EH (cell line): ENCODE data around the gene VWA5A.
"Not testable (repeated sequence)": the region's sequence is repeated elsewhere in the genome, so short reads cannot be mapped to it uniquely, and the experiment has no call there.

Source experiments
- DNase-seq: peaks from one replicate; pipeline ENCODE4 v3.0.0-alpha.2; 2015; ENCODE audit warnings: low read depth

Gene VWA5A

GRCh38 chr11:124093330-124093729, 21.9 kb upstream of the VWA5A start:
- DNase-seq, result no peak

GRCh38 chr11:124094731-124095130, 20.5 kb upstream of the VWA5A start:
- no peak for DNase-seq

- no peak for DNase-seq
These were observed 18.9 kb upstream of the VWA5A start for GRCh38 chr11:124096364-124096763.

- DNase-seq, result no peak
These were observed 17.1 kb upstream of the VWA5A start for GRCh38 chr11:124098141-124098540.

GRCh38 chr11:124101737-124102136, 13.5 kb upstream of the VWA5A start:
- no peak for DNase-seq

- peak; percentile 4 for DNase-seq
These were observed 7.1 kb upstream of the VWA5A start for GRCh38 chr11:124108156-124108555.

GRCh38 chr11:124109377-124109776, 5.9 kb upstream of the VWA5A start:
- no peak for DNase-seq

- no peak for DNase-seq
These were observed 5.0 kb upstream of the VWA5A start for GRCh38 chr11:124110201-124110600.

GRCh38 chr11:124113890-124114289, 1.4 kb upstream of the VWA5A start:
- peak; percentile 1 for DNase-seq

GRCh38 chr11:124115782-124116616, 749 bp downstream of the VWA5A start:
- no peak for DNase-seq

- DNase-seq, result no peak
These were observed 3.9 kb downstream of the VWA5A start for GRCh38 chr11:124119103-124119502.

- DNase-seq, result no peak
These were observed 5.6 kb downstream of the VWA5A start for GRCh38 chr11:124120891-124121290.

- no peak for DNase-seq
These were observed 6.9 kb downstream of the VWA5A start for GRCh38 chr11:124122123-124122522.

GRCh38 chr11:124123622-124124021, 8.4 kb downstream of the VWA5A start:
- no peak for DNase-seq

- not testable (repeated sequence) for DNase-seq
These were observed 11.9 kb downstream of the VWA5A start for GRCh38 chr11:124127134-124127533.

GRCh38 chr11:124143034-124143433, 27.8 kb downstream of the VWA5A start:
- DNase-seq, result no peak

- no peak for DNase-seq
These were observed 32.7 kb downstream of the VWA5A start for GRCh38 chr11:124147951-124148350.

- no peak for DNase-seq
These were observed 35.4 kb downstream of the VWA5A start for GRCh38 chr11:124150684-124151083.

- DNase-seq, result no peak
These were observed 37.6 kb downstream of the VWA5A start for GRCh38 chr11:124152770-124153407.

- no peak for DNase-seq
These were observed 38.6 kb downstream of the VWA5A start for GRCh38 chr11:124153821-124154220.

GRCh38 chr11:124159481-124159880, 44.2 kb downstream of the VWA5A start:
- DNase-seq, result no peak

GRCh38 chr11:124160986-124161385, 45.7 kb downstream of the VWA5A start:
- DNase-seq, result no peak

- DNase-seq, result no peak
These were observed 52.6 kb downstream of the VWA5A start for GRCh38 chr11:124167826-124168231.

GRCh38 chr11:124168796-124169195, 53.5 kb downstream of the VWA5A start:
- no peak for DNase-seq
